VCaP (cell line): ENCODE results near the gene C1orf116.

Experiments
- H3K27ac ChIP-seq: fragments of 450-650 bp; 2 replicates; pipeline ENCODE4 v1.5.1; 2017
- CTCF ChIP-seq: fragments of 450-650 bp; conservative IDR thresholded peaks from 2 replicates; pipeline ENCODE4 v1.5.1; 2017; ENCODE audit warnings: mild to moderate bottlenecking, moderate library complexity

C1orf116 gene

GRCh38 chr1:207067665-207068064 is 35.1 kb upstream of the C1orf116 start:
- TF ChIP-seq CTCF = no peak

DNA sequence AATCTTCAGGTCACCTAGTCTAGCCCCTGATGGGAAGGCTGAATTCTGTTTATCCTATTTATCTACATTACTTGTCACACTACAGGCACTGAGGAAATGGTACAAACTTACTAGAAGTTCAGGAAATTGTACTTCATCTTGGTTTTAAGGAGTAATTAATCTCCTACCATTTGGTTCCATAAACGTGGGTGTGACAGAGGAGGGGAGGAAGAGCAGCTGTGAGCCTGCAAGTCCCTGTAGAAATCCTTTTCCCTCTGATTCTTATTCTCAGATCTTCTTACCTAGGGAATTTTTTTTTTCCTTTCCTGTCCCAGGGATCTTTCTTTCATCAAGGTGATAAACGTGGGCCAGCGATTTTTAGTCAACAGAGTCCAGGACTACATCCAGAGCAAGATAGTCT is 34.6 kb upstream of the C1orf116 start:
- H3K27ac ChIP-seq = peak overlapping the region; percentile 40
- TF ChIP-seq CTCF = no peak

More at GRCh38 chr1:207067665-207068064, 35.1 kb upstream of the C1orf116 start:
- H3K27ac ChIP-seq = peak overlapping the region; percentile 40

DNA sequence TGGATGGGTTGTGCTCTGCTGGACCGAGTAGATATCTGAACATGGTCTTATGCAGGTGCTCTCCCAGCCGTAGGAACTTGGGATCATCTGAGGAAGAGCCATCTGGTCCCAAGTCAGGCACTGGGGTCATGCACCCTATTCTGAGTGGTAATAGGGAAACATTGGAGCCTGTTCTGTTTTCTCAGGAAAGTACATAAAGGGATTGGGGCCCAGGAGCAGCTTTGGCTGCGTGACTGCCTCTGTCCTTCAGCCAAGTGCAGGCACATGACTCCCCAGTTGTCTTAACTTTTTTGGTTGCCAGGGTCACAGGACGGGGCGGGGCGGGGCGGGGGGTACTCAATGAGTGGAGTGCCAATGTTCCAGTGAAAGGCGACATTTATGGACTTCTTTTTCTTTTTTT is 32.0 kb upstream of the C1orf116 start:
- H3K27ac ChIP-seq = no peak overlapping the region
- TF ChIP-seq CTCF = no peak

- TF ChIP-seq CTCF = no peak
- H3K27ac ChIP-seq = no peak overlapping the region
These were observed 30.5 kb upstream of the C1orf116 start for GRCh38 chr1:207063014-207063413.

- TF ChIP-seq CTCF = no peak
- H3K27ac ChIP-seq = no peak overlapping the region
These were observed 29.5 kb upstream of the C1orf116 start for GRCh38 chr1:207062058-207062457.

GRCh38 chr1:207060596-207060995 is 28.0 kb upstream of the C1orf116 start:
- no peak overlapping the region for H3K27ac ChIP-seq
- TF ChIP-seq CTCF = no peak

DNA sequence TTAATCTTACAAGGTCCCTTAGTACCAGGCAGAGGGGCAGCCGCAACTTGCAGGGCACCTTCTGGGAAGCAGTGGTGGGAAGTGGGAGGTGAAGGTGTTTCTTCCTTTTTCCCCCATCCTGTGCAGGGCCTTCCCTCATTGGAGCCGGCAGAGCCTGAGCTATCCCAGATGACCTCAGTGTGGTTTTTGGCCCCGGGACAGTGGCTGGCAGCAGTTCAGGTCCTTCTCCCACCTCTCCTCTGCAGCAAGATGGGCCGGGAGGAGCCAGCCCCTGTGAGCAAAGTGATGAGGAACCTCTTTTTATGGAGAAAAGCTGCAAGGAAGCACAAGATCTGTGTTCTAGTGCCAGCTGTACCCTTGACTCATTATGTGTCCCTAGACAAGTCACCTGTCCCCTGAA is 27.3 kb upstream of the C1orf116 start:
- no peak overlapping the region for H3K27ac ChIP-seq
- TF ChIP-seq CTCF = no peak
